Gastrocnemius medialis (tissue), 4 donors: ENCODE results near the gene YOD1. TPM values are rescaled to one million over a fixed set of nuclear protein-coding genes. Genes with fewer than 3 reads are reported as not detected.

Experiments used
- ATAC-seq, 2 donors: fragments of 150-250 bp; one replicate each; pipeline ENCODE4 v1.9.1; 2016
- DNase-seq, 2 donors: peaks; one replicate each; pipeline ENCODE4 v3.0.0-alpha.2; 2019
- H3K27ac ChIP-seq, 4 donors: fragments of 200-600 bp; sonication (generic); 1 replicate in 1 of 4; 2 replicates in 3 of 4; pipeline ENCODE4 v1.5.1; 2016 to 2018; ENCODE audit warnings: mild to moderate bottlenecking in 2 of 4, moderate library complexity in 1 of 4
- H3K27me3 ChIP-seq, 3 donors: fragments of 200-600 bp; sonication (generic) in 2 of 3; 1 replicate in 1 of 3; 2 replicates in 2 of 3; pipeline versions ENCODE4 v1.5.1 to v1.6.0; 2016 to 2019; ENCODE audit warnings: mild to moderate bottlenecking in 1 of 3, moderate library complexity in 1 of 3
- H3K36me3 ChIP-seq, 2 donors: fragments of 200-600 bp; sonication (generic) in 1 of 2; one replicate each; pipeline ENCODE4 v1.5.1; 2017 to 2018
- H3K4me1 ChIP-seq, 2 donors: fragments of 200-600 bp; sonication (generic) in 1 of 2; one replicate each; pipeline ENCODE4 v1.5.1; 2016 to 2017; ENCODE audit warnings: mild to moderate bottlenecking in 2 of 2
- H3K4me3 ChIP-seq, 4 donors: fragments of 200-600 bp; sonication (generic) in 3 of 4; 1 replicate in 1 of 4; 2 replicates in 3 of 4; pipeline ENCODE4 v1.5.1; 2016 to 2019; ENCODE audit warnings: mild to moderate bottlenecking in 2 of 4
- H3K9me3 ChIP-seq, 3 donors: fragments of 200-600 bp; sonication (generic) in 2 of 3; 1 replicate in 1 of 3; 2 replicates in 2 of 3; pipeline ENCODE4 v1.5.1; 2016 to 2019
- CTCF ChIP-seq, 5 experiments: fragments of 450-650 bp in 3 of 5; fragments of 200-600 bp in 2 of 5; sonication (generic) in 2 of 5; IDR thresholded peaks in 4 of 5; conservative IDR thresholded peaks in 1 of 5; 1 replicate in 4 of 5; 2 replicates in 1 of 5; pipeline ENCODE4 v1.5.1; 2016 to 2019; ENCODE audit warnings: antibody characterized with exemption in 5 of 5, mild to moderate bottlenecking in 3 of 5, moderate library complexity in 3 of 5
- POLR2A ChIP-seq, 2 donors: fragments of 450-650 bp; IDR thresholded peaks; one replicate each; pipeline ENCODE4 v1.6.1; 2017; ENCODE audit warnings: antibody characterized with exemption in 2 of 2, mild to moderate bottlenecking in 2 of 2, moderate library complexity in 2 of 2
- in situ Hi-C, 4 donors: fragments of 200-750 bp; cut with MboI; loops; one replicate each; pipeline versions ENCODE4 v1.15.0 to v1.8.0; 2017; ENCODE audit warnings: low sequenced_read_pairs in 4 of 4
- intact Hi-C: fragments of 100-400 bp; cut with DNase I; formaldehyde crosslinking; loops from one replicate; pipeline ENCODE4 v1.15.1; 2023; ENCODE audit warnings: low total_unique reads
- total RNA-seq, 4 donors: library from RNA; depleted of rRNA; stranded (reverse); fragments of >200 nt; gene quantifications; one replicate each; pipeline versions ENCODE4 v1.1.0 to v1.2.3, GENCODE V29; 2016

The YOD1 gene
- total RNA-seq, 4 donors from 2014 or later, result 3.0 to 6.7 (median 6.2) TPM

GRCh38 chr1:207002724-207003146 lies 48.3 kb downstream of the YOD1 start:
- intact Hi-C loops, result no loop called here
- DNase-seq (no peak), ATAC-seq (no peak)
- in situ Hi-C loops, result no loop called here
- TF ChIP-seq CTCF (IDR thresholded peaks at IDR 0.05 in 4 of 5, conservative IDR thresholded peaks at IDR 0.05 in 1 of 5), result no peak
- TF ChIP-seq POLR2A (IDR thresholded peaks at IDR 0.05), result no peak
- Histone ChIP-seq H3K4me3 (no peak overlapping the region), H3K36me3 (no peaks in the 10 kb centered on the region), H3K4me1 (no peaks in the 10 kb centered on the region), H3K27ac (no peak overlapping the region), H3K27me3 (no peaks in the 10 kb centered on the region), H3K9me3 (no peaks in the 10 kb centered on the region)

GRCh38 chr1:207001492-207002245 lies 49.3 kb downstream of the YOD1 start:
- no peaks in the 10 kb centered on the region for H3K36me3 ChIP-seq
- in situ Hi-C loops, result no loop called here
- no peak for ATAC-seq

GRCh38 chr1:207000651-207001291 lies 50.2 kb downstream of the YOD1 start:
- H3K27me3 ChIP-seq, result no peaks in the 10 kb centered on the region
- intact Hi-C loops (no loop called here), in situ Hi-C loops (no loop called here)
- H3K9me3 ChIP-seq, result no peaks in the 10 kb centered on the region
- ATAC-seq, result no peak
- H3K36me3 ChIP-seq, result no peaks in the 10 kb centered on the region
- H3K27ac ChIP-seq, result no peak overlapping the region
- DNase-seq, result no peak
- TF ChIP-seq CTCF (IDR thresholded peaks at IDR 0.05 in 4 of 5, conservative IDR thresholded peaks at IDR 0.05 in 1 of 5), result no peak
- no peak for TF ChIP-seq POLR2A (IDR thresholded peaks at IDR 0.05)
- H3K4me3 ChIP-seq, result no peak overlapping the region
- H3K4me1 ChIP-seq, result no peaks in the 10 kb centered on the region

More at GRCh38 chr1:207001492-207002245, 49.3 kb downstream of the YOD1 start:
- H3K27me3 ChIP-seq, result no peaks in the 10 kb centered on the region
- no peaks in the 10 kb centered on the region for H3K4me1 ChIP-seq
- no peak overlapping the region for H3K27ac ChIP-seq
- TF ChIP-seq POLR2A (IDR thresholded peaks at IDR 0.05) (no peak), CTCF (IDR thresholded peaks at IDR 0.05 in 4 of 5, conservative IDR thresholded peaks at IDR 0.05 in 1 of 5) (no peak)
- H3K9me3 ChIP-seq, result no peaks in the 10 kb centered on the region
- DNase-seq, result no peak
- intact Hi-C loops, result no loop called here
- H3K4me3 ChIP-seq, result no peak overlapping the region

DNA sequence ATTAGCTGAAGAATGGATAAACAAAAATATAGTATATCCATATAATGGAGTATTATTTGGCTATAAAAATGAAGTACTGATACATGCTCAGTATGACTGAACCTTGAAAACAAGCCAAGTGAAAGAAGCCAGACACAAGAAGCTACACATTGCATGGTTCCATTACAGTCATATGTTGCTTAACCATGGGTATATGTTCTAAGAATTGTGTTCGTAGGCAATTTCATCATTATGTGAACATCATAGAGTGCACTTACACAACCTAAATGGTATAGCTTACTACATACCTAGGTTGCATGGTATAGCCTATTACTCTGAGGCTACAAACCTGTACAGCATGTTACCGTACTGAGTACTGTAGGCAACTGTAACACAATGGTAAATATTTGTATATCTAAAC lies 52.2 kb downstream of the YOD1 start:
- in situ Hi-C loops, result no loop called here

More for the DNA sequence above, 52.2 kb downstream of the YOD1 start:
- Histone ChIP-seq H3K27ac (no peak overlapping the region), H3K9me3 (no peaks in the 10 kb centered on the region), H3K36me3 (no peaks in the 10 kb centered on the region), H3K4me1 (no peaks in the 10 kb centered on the region), H3K27me3 (no peaks in the 10 kb centered on the region), H3K4me3 (no peak overlapping the region)
- intact Hi-C loops, result no loop called here
- ATAC-seq (no peak), DNase-seq (no peak)
- TF ChIP-seq POLR2A (IDR thresholded peaks at IDR 0.05), result no peak
- no peak for TF ChIP-seq CTCF (IDR thresholded peaks at IDR 0.05 in 4 of 5, conservative IDR thresholded peaks at IDR 0.05 in 1 of 5)

Other genes starting within 250 kb of the YOD1 start
- not detected for gene IL20, start 185.6 kb downstream of the YOD1 start, total RNA-seq
- not detected for gene IL24, start 153.8 kb downstream of the YOD1 start, total RNA-seq
- gene FCMR, start 129.3 kb downstream of the YOD1 start, total RNA-seq, result 10 to 100 TPM in 1 of 4 donors, 1 to 10 TPM in 3; 2.1 to 10.2 (median 4.7) TPM
- 10 to 100 TPM in 1 of 4 donors, under 1 TPM in 2, not detected in 1; 0.10 to 28.4 (median 0.11) TPM for gene PIGR, start 104.7 kb downstream of the YOD1 start, total RNA-seq
- gene FCAMR, start 80.7 kb downstream of the YOD1 start, total RNA-seq, result not detected
- 1 to 10 TPM in 1 of 4 donors, under 1 TPM in 3; 0.46 to 1.1 (median 0.65) TPM for gene C1orf116, start 18.5 kb downstream of the YOD1 start, total RNA-seq
- gene PFKFB2, start 2.1 kb upstream of the YOD1 start, total RNA-seq, result 10 to 100 TPM; 35.5 to 40.3 (median 37.6) TPM
- gene C4BPB, start 37.7 kb upstream of the YOD1 start, total RNA-seq, result under 1 TPM in 2 of 4 donors, not detected in 2; 0.46 to 0.62 TPM
- 1 to 10 TPM in 1 of 4 donors, under 1 TPM in 1, not detected in 2; 0.81 to 2.8 TPM for gene C4BPA, start 53.0 kb upstream of the YOD1 start, total RNA-seq